ENCODE measurements around the gene RAB28.
"Not testable (repeated sequence)": the region's sequence is repeated elsewhere in the genome, so short reads cannot be mapped to it uniquely, and the experiment has no call there.

The RAB28 gene

DNA sequence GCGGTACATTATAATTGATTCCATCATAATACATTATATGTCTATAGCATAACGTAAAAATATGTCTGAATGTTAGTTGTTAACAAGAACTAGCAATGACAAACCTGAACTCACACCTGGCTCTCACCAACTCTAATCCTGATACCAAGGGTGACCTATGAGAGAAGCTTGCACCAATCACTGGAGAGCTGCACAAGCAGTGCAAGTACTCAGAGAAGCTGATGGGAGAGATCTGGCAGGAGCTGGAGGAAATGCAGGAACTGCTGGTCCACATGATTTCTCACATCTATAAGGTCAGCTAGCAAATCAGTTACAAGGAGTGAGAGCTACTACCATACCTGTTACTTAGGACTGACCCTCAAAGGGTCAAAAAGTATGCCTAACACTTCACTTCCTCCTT, 74.8 kb downstream of the RAB28 start:
- no peak overlapping the region for H3K4me3 ChIP-seq (replicated peaks; ENCODE audit: low read depth, low read length)
- TF ChIP-seq CTCF (IDR thresholded peaks at IDR 0.05; ENCODE audit: low read depth, low read length, missing control alignments), result no peak
- DNase-seq (ENCODE audit: extremely low read depth, low read depth), result no peak

GRCh38 chr4:13406156-13406555, 78.0 kb downstream of the RAB28 start:
- H3K4me3 ChIP-seq (replicated peaks; ENCODE audit: low read depth, low read length); DNase-seq (ENCODE audit: extremely low read depth, low read depth): not testable (repeated sequence)

- no peak for TF ChIP-seq CTCF (IDR thresholded peaks at IDR 0.05; ENCODE audit: low read depth, low read length, missing control alignments)
- DNase-seq (ENCODE audit: extremely low read depth, low read depth), result no peak
- no peak overlapping the region for H3K4me3 ChIP-seq (replicated peaks; ENCODE audit: low read depth, low read length)
These were observed 80.3 kb downstream of the RAB28 start for GRCh38 chr4:13403833-13404232.

DNA sequence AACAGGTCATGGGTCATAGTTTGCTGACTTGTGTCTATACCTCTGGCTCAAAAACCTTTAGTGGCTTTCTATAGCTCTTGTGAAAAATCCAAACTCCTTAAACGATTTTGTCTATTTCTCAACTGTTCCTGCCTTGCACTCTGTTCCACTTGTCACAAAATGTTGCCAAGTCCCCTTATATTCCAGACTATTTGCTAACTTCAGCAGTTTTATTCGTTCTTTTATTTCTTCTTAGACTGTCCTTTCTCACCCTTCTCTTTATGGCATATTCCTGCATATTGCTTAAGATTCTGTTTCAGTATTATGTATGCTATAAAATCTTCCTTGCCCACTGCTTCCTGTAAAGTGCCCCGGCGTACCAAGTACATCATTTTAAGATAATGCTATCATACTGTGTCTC, 80.8 kb downstream of the RAB28 start:
- DNase-seq (ENCODE audit: extremely low read depth, low read depth), result no peak
- no peak for TF ChIP-seq CTCF (IDR thresholded peaks at IDR 0.05; ENCODE audit: low read depth, low read length, missing control alignments)
- no peak overlapping the region for H3K4me3 ChIP-seq (replicated peaks; ENCODE audit: low read depth, low read length)

DNA sequence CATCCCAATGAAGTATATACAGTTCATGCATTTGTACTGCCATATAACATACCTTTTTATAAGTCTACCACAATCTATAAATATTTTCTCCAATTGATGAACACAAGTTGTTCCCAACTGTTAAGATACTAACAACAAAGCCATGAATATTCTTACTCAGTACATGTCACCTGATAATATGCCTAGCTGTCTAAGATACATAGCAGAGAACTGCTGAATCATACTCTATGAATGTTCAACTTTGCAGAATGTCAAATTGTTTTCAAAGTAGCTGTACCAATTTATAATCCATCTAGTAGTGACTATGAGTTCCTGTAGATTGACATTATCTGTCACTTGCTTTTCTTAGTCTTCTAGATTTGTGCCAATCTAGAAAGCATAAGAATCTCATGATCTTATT, 84.9 kb downstream of the RAB28 start:
- no peak overlapping the region for H3K4me3 ChIP-seq (replicated peaks; ENCODE audit: low read depth, low read length)
- DNase-seq (ENCODE audit: extremely low read depth, low read depth), result no peak
- TF ChIP-seq CTCF (IDR thresholded peaks at IDR 0.05; ENCODE audit: low read depth, low read length, missing control alignments), result no peak

DNA sequence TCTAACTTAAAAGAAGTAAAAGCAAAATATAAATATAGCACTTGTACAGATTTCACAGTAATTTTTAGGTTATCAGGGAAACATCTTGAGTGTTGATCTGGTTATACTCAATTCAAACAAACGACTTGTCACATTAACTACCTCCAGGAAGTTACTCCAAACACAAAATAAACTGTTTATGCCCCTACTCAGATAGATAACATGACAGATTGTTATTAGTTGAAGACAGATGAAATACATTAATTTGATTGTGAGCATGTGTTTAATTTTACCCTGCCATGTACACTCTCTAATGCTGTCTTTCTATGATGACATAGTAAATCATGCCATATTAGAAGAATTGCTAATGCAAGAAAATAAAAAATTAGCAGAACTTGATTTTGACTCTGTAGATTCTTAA, 88.0 kb downstream of the RAB28 start:
- no peak overlapping the region for H3K4me3 ChIP-seq (replicated peaks; ENCODE audit: low read depth, low read length)
- DNase-seq (ENCODE audit: extremely low read depth, low read depth), result no peak
- no peak for TF ChIP-seq CTCF (IDR thresholded peaks at IDR 0.05; ENCODE audit: low read depth, low read length, missing control alignments)

GRCh38 chr4:13389901-13390300, 94.2 kb downstream of the RAB28 start:
- H3K4me3 ChIP-seq (replicated peaks; ENCODE audit: low read depth, low read length); DNase-seq (ENCODE audit: extremely low read depth, low read depth): not testable (repeated sequence)

- H3K4me3 ChIP-seq (replicated peaks; ENCODE audit: low read depth, low read length), result no peak overlapping the region
- TF ChIP-seq CTCF (IDR thresholded peaks at IDR 0.05; ENCODE audit: low read depth, low read length, missing control alignments), result no peak
- no peak for DNase-seq (ENCODE audit: extremely low read depth, low read depth)
These were observed 97.6 kb downstream of the RAB28 start for GRCh38 chr4:13386405-13387107.
